GM23338 (cell line): ENCODE data around the gene HRH3. TPM values are rescaled to one million over a fixed set of nuclear protein-coding genes. Genes with fewer than 3 reads are reported as not detected.

Experiments used
- ATAC-seq: fragments of 200-7000 bp; cut with Tn5 transposase; 3 replicates; pipeline ENCODE4 v1.9.1; 2020
- DNase-seq: peaks from one replicate; pipeline ENCODE4 v3.0.0-alpha.2; 2015; ENCODE audit warnings: low spot score
- H2AFZ ChIP-seq: fragments of 200-600 bp; sonication (generic); 2 replicates; pipeline ENCODE4 v1.8.0; 2016; ENCODE audit warnings: antibody characterized with exemption, mild to moderate bottlenecking, moderate library complexity
- H3F3A ChIP-seq: fragments of 200-600 bp; sonication (generic); replicated peaks from 2 replicates; pipeline ENCODE4 v1.8.0; 2017; ENCODE audit warnings: antibody characterized with exemption, mixed run types, low read depth
- H3K27ac ChIP-seq: fragments of 200-600 bp; sonication (generic); 2 replicates; pipeline ENCODE4 v1.6.1; 2016; ENCODE audit warnings: low read depth
- H3K27me3 ChIP-seq: fragments of 200-600 bp; sonication (generic); 2 replicates; pipeline ENCODE4 v1.8.0; 2016; ENCODE audit warnings: mild to moderate bottlenecking, mixed run types, moderate library complexity; ENCODE audit not compliant: insufficient read depth
- H3K36me3 ChIP-seq: fragments of 200-600 bp; sonication (generic); 2 replicates; pipeline ENCODE4 v1.8.0; 2016; ENCODE audit warnings: mild to moderate bottlenecking; ENCODE audit not compliant: insufficient read depth
- H3K4me1 ChIP-seq: fragments of 200-600 bp; sonication (generic); 2 replicates; pipeline ENCODE4 v1.8.0; 2016; ENCODE audit warnings: mild to moderate bottlenecking, moderate library complexity; ENCODE audit not compliant: insufficient read depth
- H3K4me2 ChIP-seq: fragments of 200-600 bp; sonication (generic); 2 replicates; pipeline ENCODE4 v1.7.1; 2017; ENCODE audit warnings: mixed run types
- H3K4me3 ChIP-seq: fragments of 200-600 bp; sonication (generic); 2 replicates; pipeline ENCODE4 v1.6.1; 2016; ENCODE audit warnings: mixed run types
- H3K79me2 ChIP-seq: fragments of 200-600 bp; sonication (generic); replicated peaks from 2 replicates; pipeline ENCODE4 v1.8.0; 2017; ENCODE audit warnings: mild to moderate bottlenecking; ENCODE audit not compliant: insufficient read depth
- H3K9me2 ChIP-seq: fragments of 200-600 bp; sonication (generic); 2 replicates; pipeline ENCODE4 v1.8.0; 2017; ENCODE audit not compliant: insufficient read depth
- H4K20me1 ChIP-seq: fragments of 200-600 bp; sonication (generic); replicated peaks from 2 replicates; pipeline ENCODE4 v1.8.0; 2017; ENCODE audit warnings: mild to moderate bottlenecking; ENCODE audit not compliant: insufficient read depth
- H3K27ac Mint-ChIP-seq: 2 replicates; pipeline ENCODE4 v1.8.0; 2020; ENCODE audit warnings: inconsistent platforms, mild to moderate bottlenecking, moderate library complexity, mixed read lengths
- H3K27me3 Mint-ChIP-seq: 3 replicates; pipeline ENCODE4 v1.8.0; 2022; ENCODE audit warnings: low read depth, mild to moderate bottlenecking, moderate library complexity, mixed read lengths, inconsistent platforms; ENCODE audit not compliant: insufficient read depth, poor library complexity
- H3K36me3 Mint-ChIP-seq: 3 replicates; pipeline ENCODE4 v1.8.0; 2021; ENCODE audit warnings: low read depth, mild to moderate bottlenecking, inconsistent platforms, moderate library complexity, mixed read lengths
- H3K4me1 Mint-ChIP-seq: 3 replicates; pipeline ENCODE4 v1.8.0; 2020; ENCODE audit warnings: mild to moderate bottlenecking, inconsistent platforms, mixed read lengths
- H3K4me3 Mint-ChIP-seq: 3 replicates; pipeline ENCODE4 v1.8.0; 2021; ENCODE audit warnings: moderate library complexity, mild to moderate bottlenecking, inconsistent platforms, mixed read lengths
- H3K9me3 Mint-ChIP-seq: 3 replicates; pipeline ENCODE4 v1.8.0; 2020; ENCODE audit warnings: moderate library complexity, mild to moderate bottlenecking, inconsistent platforms, mixed read lengths
- CREB1 ChIP-seq: fragments of 250-450 bp; sonication (Bioruptor Pico); IDR thresholded peaks from 2 replicates; pipeline ENCODE4 v1.5.0; 2020; ENCODE audit warnings: low read depth, mild to moderate bottlenecking, moderate library complexity
- EZH2phosphoT487 ChIP-seq: fragments of 200-600 bp; sonication (generic); IDR thresholded peaks from one replicate; pipeline ENCODE4 v1.8.1; 2018; ENCODE audit warnings: antibody characterized with exemption; ENCODE audit not compliant: unreplicated experiment
- JUNB ChIP-seq: IDR thresholded peaks from one replicate; pipeline ENCODE4 v1.6.1; 2016; ENCODE audit warnings: antibody characterized with exemption; ENCODE audit not compliant: unreplicated experiment
- POLR2AphosphoS5 ChIP-seq: IDR thresholded peaks from 2 replicates; pipeline ENCODE4 v1.6.1; 2016; ENCODE audit warnings: antibody characterized with exemption, low read depth
- STAT1 ChIP-seq: IDR thresholded peaks from one replicate; pipeline ENCODE4 v1.6.1; 2016; ENCODE audit warnings: antibody characterized with exemption; ENCODE audit not compliant: unreplicated experiment
- ZNF331 ChIP-seq: fragments of 250-450 bp; sonication (Bioruptor Pico); IDR thresholded peaks from 2 replicates; pipeline ENCODE4 v1.5.0; 2020; ENCODE audit warnings: low read depth, mild to moderate bottlenecking, moderate library complexity
- ZNF462 ChIP-seq: fragments of 250-450 bp; sonication (Bioruptor Pico); IDR thresholded peaks from 2 replicates; pipeline ENCODE4 v1.5.0; 2020; ENCODE audit warnings: mild to moderate bottlenecking, moderate library complexity
- polyA plus RNA-seq: library from polyadenylated mRNA; unstranded; fragments of >200 nt; fragmentation: Nextera tagmentation; extraction: Ambion mirVana; gene quantifications from 2 replicates; pipeline ENCODE4 v1.2.1, GENCODE V29; 2016
- total RNA-seq: library from RNA; depleted of rRNA; stranded (reverse); fragments of >200 nt; shearing (Covaris generic); gene quantifications from 2 replicates; pipeline ENCODE4 v1.2.3, GENCODE V29; 2014
- TF ChIP-seq, protein P1 (sequence below): IDR thresholded peaks from 2 replicates; pipeline ENCODE4 v1.6.1; 2016; ENCODE audit warnings: antibody characterized with exemption
- TF ChIP-seq, protein P2 (sequence below): IDR thresholded peaks from one replicate; pipeline ENCODE4 v1.6.1; 2018; ENCODE audit warnings: antibody characterized with exemption; ENCODE audit not compliant: unreplicated experiment

Gene HRH3
- total and polyA plus RNA-seq, 2 experiments from 2014 or later = 1.5 to 5.2 TPM

GRCh38 chr20:62217913-62218773 is 1.9 kb downstream of the HRH3 start (continued):
- TF ChIP-seq, protein P1, sequence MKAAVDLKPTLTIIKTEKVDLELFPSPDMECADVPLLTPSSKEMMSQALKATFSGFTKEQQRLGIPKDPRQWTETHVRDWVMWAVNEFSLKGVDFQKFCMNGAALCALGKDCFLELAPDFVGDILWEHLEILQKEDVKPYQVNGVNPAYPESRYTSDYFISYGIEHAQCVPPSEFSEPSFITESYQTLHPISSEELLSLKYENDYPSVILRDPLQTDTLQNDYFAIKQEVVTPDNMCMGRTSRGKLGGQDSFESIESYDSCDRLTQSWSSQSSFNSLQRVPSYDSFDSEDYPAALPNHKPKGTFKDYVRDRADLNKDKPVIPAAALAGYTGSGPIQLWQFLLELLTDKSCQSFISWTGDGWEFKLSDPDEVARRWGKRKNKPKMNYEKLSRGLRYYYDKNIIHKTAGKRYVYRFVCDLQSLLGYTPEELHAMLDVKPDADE = no peak
- no peak for TF ChIP-seq ZNF331 (CRISPR knock-in tag)

DNA sequence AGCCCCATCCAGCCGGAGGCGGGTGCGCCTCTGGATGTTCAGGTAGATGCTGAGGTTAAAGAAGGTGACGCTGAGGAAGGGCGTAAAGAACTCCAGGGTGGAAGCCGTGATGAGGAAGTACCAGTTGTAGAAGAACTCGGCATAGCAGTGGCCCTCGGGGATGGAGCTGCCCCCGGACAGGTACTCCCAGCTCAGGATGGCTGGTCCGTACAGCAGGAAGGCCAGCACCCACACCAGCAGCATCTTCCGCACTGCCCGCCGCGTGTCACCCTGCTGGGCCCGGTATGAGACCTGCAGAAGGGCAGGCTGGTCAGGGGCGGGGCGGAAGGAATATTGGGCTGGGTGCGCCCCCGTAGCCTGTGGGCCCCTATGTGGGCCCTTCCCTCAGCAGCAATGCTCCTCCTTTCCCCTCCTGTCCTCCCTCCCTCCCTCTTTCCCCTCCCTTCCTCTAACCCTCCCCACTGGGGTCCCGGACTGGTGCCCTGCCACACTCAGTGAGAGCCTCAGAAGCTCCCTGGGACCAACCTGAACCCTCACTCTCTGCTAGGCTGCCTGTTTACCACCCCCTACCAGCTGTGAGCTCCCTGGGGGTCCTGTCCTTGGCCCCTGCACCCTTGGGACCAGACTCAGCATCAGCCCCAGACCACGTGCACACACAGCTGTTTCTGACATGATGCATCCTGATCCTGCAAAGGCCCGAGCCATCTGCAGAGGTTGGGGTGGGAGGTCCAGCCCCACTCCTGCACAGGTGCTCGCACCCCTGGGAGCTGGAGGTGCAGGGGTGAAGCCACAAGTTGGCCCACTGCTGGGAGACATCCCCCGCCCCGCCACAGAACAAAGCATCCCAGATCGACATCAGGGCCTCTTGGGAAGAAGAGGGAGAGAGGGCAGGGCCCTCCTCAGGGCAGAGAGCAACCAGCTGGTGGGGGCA is 3.2 kb downstream of the HRH3 start:
- peaks cover 15% of the 10 kb centered on the region for H3K4me1 Mint-ChIP-seq
- H3K36me3 Mint-ChIP-seq = no peaks in the 10 kb centered on the region
- H4K20me1 ChIP-seq = no peaks in the 10 kb centered on the region; the same call in 1 of the 2 replicates
- DNase-seq (no peak), ATAC-seq (no peak)
- H3K4me1 ChIP-seq = peaks cover 12% of the 10 kb centered on the region
- no peak overlapping the region for H2AFZ ChIP-seq
- H3K27ac ChIP-seq = no peak overlapping the region
- peaks cover 36% of the 10 kb centered on the region for H3K27me3 ChIP-seq
- no peak overlapping the region for H3K4me2 ChIP-seq
- H3K4me3 Mint-ChIP-seq = no peak overlapping the region
- no peaks in the 10 kb centered on the region for H3K9me3 Mint-ChIP-seq
- no peaks in the 10 kb centered on the region for H3K79me2 ChIP-seq
- H3K27ac Mint-ChIP-seq = no peak overlapping the region
- H3K36me3 ChIP-seq = no peaks in the 10 kb centered on the region
- no peaks in the 10 kb centered on the region for H3K9me2 ChIP-seq
- H3K27me3 Mint-ChIP-seq = peaks cover 39% of the 10 kb centered on the region
- H3K4me3 ChIP-seq = no peak overlapping the region
- no peaks in the 10 kb centered on the region for H3F3A ChIP-seq
- TF ChIP-seq EZH2phosphoT487 (no peak), CREB1 (no peak), ZNF331 (CRISPR knock-in tag) (no peak), JUNB (no peak), STAT1 (no peak), ZNF462 (CRISPR knock-in tag) (no peak), POLR2AphosphoS5 (no peak)
- TF ChIP-seq, protein P2, sequence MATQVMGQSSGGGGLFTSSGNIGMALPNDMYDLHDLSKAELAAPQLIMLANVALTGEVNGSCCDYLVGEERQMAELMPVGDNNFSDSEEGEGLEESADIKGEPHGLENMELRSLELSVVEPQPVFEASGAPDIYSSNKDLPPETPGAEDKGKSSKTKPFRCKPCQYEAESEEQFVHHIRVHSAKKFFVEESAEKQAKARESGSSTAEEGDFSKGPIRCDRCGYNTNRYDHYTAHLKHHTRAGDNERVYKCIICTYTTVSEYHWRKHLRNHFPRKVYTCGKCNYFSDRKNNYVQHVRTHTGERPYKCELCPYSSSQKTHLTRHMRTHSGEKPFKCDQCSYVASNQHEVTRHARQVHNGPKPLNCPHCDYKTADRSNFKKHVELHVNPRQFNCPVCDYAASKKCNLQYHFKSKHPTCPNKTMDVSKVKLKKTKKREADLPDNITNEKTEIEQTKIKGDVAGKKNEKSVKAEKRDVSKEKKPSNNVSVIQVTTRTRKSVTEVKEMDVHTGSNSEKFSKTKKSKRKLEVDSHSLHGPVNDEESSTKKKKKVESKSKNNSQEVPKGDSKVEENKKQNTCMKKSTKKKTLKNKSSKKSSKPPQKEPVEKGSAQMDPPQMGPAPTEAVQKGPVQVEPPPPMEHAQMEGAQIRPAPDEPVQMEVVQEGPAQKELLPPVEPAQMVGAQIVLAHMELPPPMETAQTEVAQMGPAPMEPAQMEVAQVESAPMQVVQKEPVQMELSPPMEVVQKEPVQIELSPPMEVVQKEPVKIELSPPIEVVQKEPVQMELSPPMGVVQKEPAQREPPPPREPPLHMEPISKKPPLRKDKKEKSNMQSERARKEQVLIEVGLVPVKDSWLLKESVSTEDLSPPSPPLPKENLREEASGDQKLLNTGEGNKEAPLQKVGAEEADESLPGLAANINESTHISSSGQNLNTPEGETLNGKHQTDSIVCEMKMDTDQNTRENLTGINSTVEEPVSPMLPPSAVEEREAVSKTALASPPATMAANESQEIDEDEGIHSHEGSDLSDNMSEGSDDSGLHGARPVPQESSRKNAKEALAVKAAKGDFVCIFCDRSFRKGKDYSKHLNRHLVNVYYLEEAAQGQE = no peak
- TF ChIP-seq, protein P1 = no peak
